ENCODE results near the gene LILRB1.
"Not testable (repeated sequence)": the region's sequence is repeated elsewhere in the genome, so short reads cannot be mapped to it uniquely, and the experiment has no call there.

The LILRB1 gene

DNA sequence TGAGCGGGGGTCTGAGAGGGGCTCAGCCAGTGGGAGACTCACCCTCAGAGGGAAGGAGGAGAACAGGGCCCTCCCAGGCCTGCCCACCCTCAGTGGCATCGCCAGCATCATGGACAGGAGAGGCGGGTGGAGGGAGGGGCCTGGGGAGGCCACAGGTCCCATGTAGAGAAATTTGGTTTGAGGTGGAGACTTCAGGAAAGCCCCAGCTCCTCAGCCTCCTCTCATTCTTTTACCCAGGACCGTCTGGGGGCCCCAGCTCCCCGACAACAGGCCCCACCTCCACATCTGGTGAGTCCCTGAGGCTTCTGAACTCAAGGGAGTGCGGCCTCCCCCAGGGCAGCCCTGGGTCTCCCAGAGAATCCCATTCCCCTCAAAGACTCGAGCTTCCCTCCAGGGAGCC lies 3.1 kb downstream of the LILRB1 start:
- Histone ChIP-seq H2AFZ (ENCODE audit: low read depth, low read length, severe bottlenecking) (no peak overlapping the region), H3F3A (ENCODE audit: insufficient read depth) (no peaks in the 10 kb centered on the region), H3K36me3 (ENCODE audit: low read length) (no peaks in the 10 kb centered on the region), H3K27ac (ENCODE audit: low read depth, low read length) (no peak overlapping the region), H3K27me3 (ENCODE audit: low read length) (no peaks in the 10 kb centered on the region), H3K9me2 (replicated peaks; ENCODE audit: insufficient read depth, low read length) (no peaks in the 10 kb centered on the region), H3K4me2 (ENCODE audit: low read depth, low read length, poor library complexity, severe bottlenecking) (no peak overlapping the region), H4K20me1 (ENCODE audit: low read depth, low read length) (no peaks in the 10 kb centered on the region), H3K9ac (ENCODE audit: low read length) (no peak overlapping the region), H3K4me3 (ENCODE audit: insufficient read depth, low read length, poor library complexity, severe bottlenecking) (no peak overlapping the region), H3K79me2 (ENCODE audit: insufficient read depth, low read length) (no peaks in the 10 kb centered on the region), H3K9me3 (ENCODE audit: insufficient read depth, low read length) (no peaks in the 10 kb centered on the region)
- no peak for TF ChIP-seq EZH2phosphoT487 (conservative IDR thresholded peaks at IDR 0.05; ENCODE audit: low read length)
- no peak for TF ChIP-seq CTCF (IDR thresholded peaks at IDR 0.05; ENCODE audit: insufficient read depth, low read length, poor library complexity, severe bottlenecking)

- H3K9me3 ChIP-seq (ENCODE audit: insufficient read depth, low read length); H3K79me2 ChIP-seq (ENCODE audit: insufficient read depth, low read length); H3K4me3 ChIP-seq (ENCODE audit: insufficient read depth, low read length, poor library complexity, severe bottlenecking); H3K9ac ChIP-seq (ENCODE audit: low read length); H3K27ac ChIP-seq (ENCODE audit: low read depth, low read length); H3K27me3 ChIP-seq (ENCODE audit: low read length); H3K36me3 ChIP-seq (ENCODE audit: low read length); H4K20me1 ChIP-seq (ENCODE audit: low read depth, low read length); H2AFZ ChIP-seq (ENCODE audit: low read depth, low read length, severe bottlenecking); H3F3A ChIP-seq (ENCODE audit: insufficient read depth); H3K4me2 ChIP-seq (ENCODE audit: low read depth, low read length, poor library complexity, severe bottlenecking); H3K9me2 ChIP-seq (replicated peaks; ENCODE audit: insufficient read depth, low read length): not testable (repeated sequence)
Observed at GRCh38 chr19:54636081-54636480, 5.8 kb downstream of the LILRB1 start.

GRCh38 chr19:54638683-54639082 lies 8.4 kb downstream of the LILRB1 start:
- Histone ChIP-seq H4K20me1 (ENCODE audit: low read depth, low read length) (no peaks in the 10 kb centered on the region), H3K9me3 (ENCODE audit: insufficient read depth, low read length) (no peaks in the 10 kb centered on the region), H3K9ac (ENCODE audit: low read length) (no peak overlapping the region)

DNA sequence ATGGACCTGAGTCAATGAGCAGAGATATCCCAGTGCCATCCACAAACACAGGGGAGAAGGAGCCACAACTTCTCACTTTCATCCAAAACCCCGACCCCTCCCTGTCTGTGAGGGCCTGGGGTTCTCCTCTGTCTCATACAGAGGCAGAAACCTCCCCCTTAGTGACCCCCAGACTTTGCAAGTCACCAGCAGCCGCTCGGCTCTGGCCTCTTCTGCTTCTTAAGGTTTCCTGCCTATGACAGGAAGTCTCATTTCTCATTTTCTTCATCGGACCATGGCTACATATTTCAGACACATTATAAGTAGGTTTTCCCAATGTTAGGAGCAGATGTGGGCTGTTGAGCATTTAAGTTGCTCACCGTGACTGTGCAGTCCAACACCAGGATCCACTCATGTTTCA lies 12.7 kb downstream of the LILRB1 start:
- not testable (repeated sequence) for H3K9ac ChIP-seq (ENCODE audit: low read length); H3K4me2 ChIP-seq (ENCODE audit: low read depth, low read length, poor library complexity, severe bottlenecking); H2AFZ ChIP-seq (ENCODE audit: low read depth, low read length, severe bottlenecking); H3K9me2 ChIP-seq (replicated peaks; ENCODE audit: insufficient read depth, low read length); H3K36me3 ChIP-seq (ENCODE audit: low read length); H3K9me3 ChIP-seq (ENCODE audit: insufficient read depth, low read length); H3K79me2 ChIP-seq (ENCODE audit: insufficient read depth, low read length); H4K20me1 ChIP-seq (ENCODE audit: low read depth, low read length); H3F3A ChIP-seq (ENCODE audit: insufficient read depth); H3K27ac ChIP-seq (ENCODE audit: low read depth, low read length); H3K27me3 ChIP-seq (ENCODE audit: low read length); H3K4me3 ChIP-seq (ENCODE audit: insufficient read depth, low read length, poor library complexity, severe bottlenecking)

More at GRCh38 chr19:54638683-54639082, 8.4 kb downstream of the LILRB1 start:
- Histone ChIP-seq H3K36me3 (ENCODE audit: low read length) (no peaks in the 10 kb centered on the region), H3K4me3 (ENCODE audit: insufficient read depth, low read length, poor library complexity, severe bottlenecking) (no peak overlapping the region), H3F3A (ENCODE audit: insufficient read depth) (no peaks in the 10 kb centered on the region), H2AFZ (ENCODE audit: low read depth, low read length, severe bottlenecking) (no peak overlapping the region), H3K27me3 (ENCODE audit: low read length) (no peaks in the 10 kb centered on the region), H3K79me2 (ENCODE audit: insufficient read depth, low read length) (no peaks in the 10 kb centered on the region), H3K27ac (ENCODE audit: low read depth, low read length) (no peak overlapping the region), H3K4me2 (ENCODE audit: low read depth, low read length, poor library complexity, severe bottlenecking) (no peak overlapping the region), H3K9me2 (replicated peaks; ENCODE audit: insufficient read depth, low read length) (no peaks in the 10 kb centered on the region)
- TF ChIP-seq CTCF (IDR thresholded peaks at IDR 0.05; ENCODE audit: insufficient read depth, low read length, poor library complexity, severe bottlenecking) = no peak
- TF ChIP-seq EZH2phosphoT487 (conservative IDR thresholded peaks at IDR 0.05; ENCODE audit: low read length) = no peak

GRCh38 chr19:54643583-54643982 lies 13.3 kb downstream of the LILRB1 start:
- H3K4me3 ChIP-seq (ENCODE audit: insufficient read depth, low read length, poor library complexity, severe bottlenecking); H3K27ac ChIP-seq (ENCODE audit: low read depth, low read length); H2AFZ ChIP-seq (ENCODE audit: low read depth, low read length, severe bottlenecking); H3K79me2 ChIP-seq (ENCODE audit: insufficient read depth, low read length); H3K9me2 ChIP-seq (replicated peaks; ENCODE audit: insufficient read depth, low read length); H3K4me2 ChIP-seq (ENCODE audit: low read depth, low read length, poor library complexity, severe bottlenecking); H3K9me3 ChIP-seq (ENCODE audit: insufficient read depth, low read length); H3K9ac ChIP-seq (ENCODE audit: low read length); H3F3A ChIP-seq (ENCODE audit: insufficient read depth); H3K27me3 ChIP-seq (ENCODE audit: low read length); H3K36me3 ChIP-seq (ENCODE audit: low read length); H4K20me1 ChIP-seq (ENCODE audit: low read depth, low read length): not testable (repeated sequence)

All from SU-DHL-6 (cell line).